ENCODE data around the gene OSBPL8.

DNA sequence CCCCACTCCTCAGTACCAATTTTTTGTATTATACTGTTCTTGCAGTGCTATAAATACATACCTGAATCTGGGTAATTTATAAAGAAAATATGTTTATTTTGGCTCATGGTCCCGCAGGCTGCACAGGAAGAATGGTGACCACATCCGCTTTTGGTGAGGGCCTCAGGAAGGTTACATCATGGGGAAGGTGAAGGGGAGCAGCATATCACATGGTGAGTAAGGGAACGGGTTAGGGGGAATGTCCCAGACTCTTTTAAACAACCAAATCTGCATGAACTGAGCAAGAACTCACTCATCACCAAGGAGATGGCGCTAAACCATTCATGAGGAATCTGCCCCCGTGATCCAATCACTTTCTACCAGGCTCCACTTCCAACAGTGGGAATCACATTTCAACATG, 40.0 kb downstream of the OSBPL8 start:
- TF ChIP-seq, protein P1, sequence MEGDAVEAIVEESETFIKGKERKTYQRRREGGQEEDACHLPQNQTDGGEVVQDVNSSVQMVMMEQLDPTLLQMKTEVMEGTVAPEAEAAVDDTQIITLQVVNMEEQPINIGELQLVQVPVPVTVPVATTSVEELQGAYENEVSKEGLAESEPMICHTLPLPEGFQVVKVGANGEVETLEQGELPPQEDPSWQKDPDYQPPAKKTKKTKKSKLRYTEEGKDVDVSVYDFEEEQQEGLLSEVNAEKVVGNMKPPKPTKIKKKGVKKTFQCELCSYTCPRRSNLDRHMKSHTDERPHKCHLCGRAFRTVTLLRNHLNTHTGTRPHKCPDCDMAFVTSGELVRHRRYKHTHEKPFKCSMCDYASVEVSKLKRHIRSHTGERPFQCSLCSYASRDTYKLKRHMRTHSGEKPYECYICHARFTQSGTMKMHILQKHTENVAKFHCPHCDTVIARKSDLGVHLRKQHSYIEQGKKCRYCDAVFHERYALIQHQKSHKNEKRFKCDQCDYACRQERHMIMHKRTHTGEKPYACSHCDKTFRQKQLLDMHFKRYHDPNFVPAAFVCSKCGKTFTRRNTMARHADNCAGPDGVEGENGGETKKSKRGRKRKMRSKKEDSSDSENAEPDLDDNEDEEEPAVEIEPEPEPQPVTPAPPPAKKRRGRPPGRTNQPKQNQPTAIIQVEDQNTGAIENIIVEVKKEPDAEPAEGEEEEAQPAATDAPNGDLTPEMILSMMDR (IDR thresholded peaks at IDR 0.05) = no peak
- TF ChIP-seq POLR2A (IDR thresholded peaks at IDR 0.05) = no peak

Data from lower leg skin (tissue), 3 donors.